Fibroblast of skin of back (primary cell): ENCODE data around the gene KY.
"Not testable (repeated sequence)": the region's sequence is repeated elsewhere in the genome, so short reads cannot be mapped to it uniquely, and the experiment has no call there.

Experiments
- DNase-seq: peaks from one replicate; pipeline ENCODE4 v3.0.0-alpha.2; 2013

The KY gene

GRCh38 chr3:134600685-134601463 lies 49.9 kb downstream of the KY start:
- peak; percentile 61 for DNase-seq

GRCh38 chr3:134600206-134600605 lies 50.6 kb downstream of the KY start:
- no peak for DNase-seq

- no peak for DNase-seq
These were observed 51.9 kb downstream of the KY start for GRCh38 chr3:134598763-134599545.

GRCh38 chr3:134597390-134597970 lies 53.3 kb downstream of the KY start:
- DNase-seq: no peak

- DNase-seq: not testable (repeated sequence)
These were observed 55.8 kb downstream of the KY start for GRCh38 chr3:134594986-134595385.

GRCh38 chr3:134594331-134594741 lies 56.5 kb downstream of the KY start:
- no peak for DNase-seq

GRCh38 chr3:134592806-134593205 lies 58.0 kb downstream of the KY start:
- DNase-seq: no peak

GRCh38 chr3:134590766-134591165 lies 60.1 kb downstream of the KY start:
- peak; percentile 11 for DNase-seq

GRCh38 chr3:134579141-134579665 lies 71.6 kb downstream of the KY start:
- DNase-seq: no peak

GRCh38 chr3:134576831-134577230 lies 74.0 kb downstream of the KY start:
- DNase-seq: no peak

GRCh38 chr3:134576426-134576825 lies 74.4 kb downstream of the KY start:
- DNase-seq: no peak

GRCh38 chr3:134569899-134570298 lies 80.9 kb downstream of the KY start:
- not testable (repeated sequence) for DNase-seq

GRCh38 chr3:134568790-134569189 lies 82.0 kb downstream of the KY start:
- no peak for DNase-seq

GRCh38 chr3:134567605-134568004 lies 83.2 kb downstream of the KY start:
- no peak for DNase-seq

- no peak for DNase-seq
These were observed 85.8 kb downstream of the KY start for GRCh38 chr3:134564991-134565390.

- no peak for DNase-seq
These were observed 87.2 kb downstream of the KY start for GRCh38 chr3:134563601-134564000.

- DNase-seq: no peak
These were observed 88.8 kb downstream of the KY start for GRCh38 chr3:134562055-134562454.

- DNase-seq: no peak
These were observed 91.2 kb downstream of the KY start for GRCh38 chr3:134559591-134559990.
